ENCODE measurements around the gene GTF2F1. TPM values are rescaled to one million over a fixed set of nuclear protein-coding genes. Genes with fewer than 3 reads are reported as not detected.

The GTF2F1 gene
- total RNA-seq, 1 experiment from 2014 or later = 89.4 TPM

DNA sequence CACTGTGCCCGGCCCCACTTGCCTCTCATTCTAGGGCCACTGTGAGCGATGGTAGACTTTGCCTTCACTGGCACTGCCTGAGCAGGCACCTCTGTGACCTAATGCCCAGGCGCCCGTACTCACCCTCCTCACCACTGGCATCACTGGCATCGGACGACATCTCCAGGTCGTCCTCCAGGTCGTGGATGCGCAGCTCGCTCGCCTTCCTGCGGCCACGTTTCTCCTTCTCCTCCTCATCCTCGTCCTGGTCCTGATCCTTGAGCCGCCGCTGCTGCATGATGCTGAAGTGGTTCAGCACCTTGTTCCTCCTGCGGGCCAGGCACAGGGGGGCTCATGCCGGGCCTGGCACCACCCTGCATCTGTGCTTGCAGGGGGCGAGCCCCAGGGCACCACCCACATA, 9.8 kb downstream of the GTF2F1 start:
- DNase-seq = no peak
- no peaks in the 10 kb centered on the region for H4K20me1 ChIP-seq (ENCODE audit: low read length)
- no peaks in the 10 kb centered on the region for H3K4me1 ChIP-seq (ENCODE audit: insufficient read depth, low read length)
- no peaks in the 10 kb centered on the region for H3K79me2 ChIP-seq (ENCODE audit: low read length)
- no peak overlapping the region for H3K9ac ChIP-seq (ENCODE audit: low read length)
- H3K9me2 ChIP-seq (replicated peaks; ENCODE audit: low read length) = no peaks in the 10 kb centered on the region
- peaks cover 59% of the 10 kb centered on the region for H3K36me3 ChIP-seq (ENCODE audit: low read depth, low read length)
- ATAC-seq = no peak
- no peak overlapping the region for H3K4me2 ChIP-seq (ENCODE audit: low read length)
- H3F3A ChIP-seq (ENCODE audit: low read length, unreplicated experiment) = no peaks in the 10 kb centered on the region
- intact Hi-C loops (cut with micrococcal nuclease) = no loop called here
- H2AFZ ChIP-seq (ENCODE audit: low read length) = no peak overlapping the region
- POLR2A ChIA-PET (ENCODE audit: unreplicated experiment) = no interaction called here
- no TSS peak for BruUV-seq (replicated peaks)
- no peaks in the 10 kb centered on the region for H3K27me3 ChIP-seq (ENCODE audit: low read length)
- TF ChIP-seq EZH2phosphoT487 (IDR thresholded peaks at IDR 0.05; ENCODE audit: borderline replicate concordance, low read length) (no peak), EZH2 (IDR thresholded peaks at IDR 0.05; ENCODE audit: low read length, unreplicated experiment) (no peak)
- TF ChIP-seq, protein P1, sequence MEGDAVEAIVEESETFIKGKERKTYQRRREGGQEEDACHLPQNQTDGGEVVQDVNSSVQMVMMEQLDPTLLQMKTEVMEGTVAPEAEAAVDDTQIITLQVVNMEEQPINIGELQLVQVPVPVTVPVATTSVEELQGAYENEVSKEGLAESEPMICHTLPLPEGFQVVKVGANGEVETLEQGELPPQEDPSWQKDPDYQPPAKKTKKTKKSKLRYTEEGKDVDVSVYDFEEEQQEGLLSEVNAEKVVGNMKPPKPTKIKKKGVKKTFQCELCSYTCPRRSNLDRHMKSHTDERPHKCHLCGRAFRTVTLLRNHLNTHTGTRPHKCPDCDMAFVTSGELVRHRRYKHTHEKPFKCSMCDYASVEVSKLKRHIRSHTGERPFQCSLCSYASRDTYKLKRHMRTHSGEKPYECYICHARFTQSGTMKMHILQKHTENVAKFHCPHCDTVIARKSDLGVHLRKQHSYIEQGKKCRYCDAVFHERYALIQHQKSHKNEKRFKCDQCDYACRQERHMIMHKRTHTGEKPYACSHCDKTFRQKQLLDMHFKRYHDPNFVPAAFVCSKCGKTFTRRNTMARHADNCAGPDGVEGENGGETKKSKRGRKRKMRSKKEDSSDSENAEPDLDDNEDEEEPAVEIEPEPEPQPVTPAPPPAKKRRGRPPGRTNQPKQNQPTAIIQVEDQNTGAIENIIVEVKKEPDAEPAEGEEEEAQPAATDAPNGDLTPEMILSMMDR (conservative IDR thresholded peaks at IDR 0.05; ENCODE audit: low read depth, low read length) = no peak
- H3K4me3 ChIP-seq (ENCODE audit: low read length) = no peak overlapping the region
- no peaks in the 10 kb centered on the region for H3K9me3 ChIP-seq (ENCODE audit: low read length)
- CTCF ChIA-PET = no interaction called here
- H3K27ac ChIP-seq (ENCODE audit: low read length) = no peak overlapping the region

GRCh38 chr19:6381030-6381750, 11.8 kb downstream of the GTF2F1 start:
- no peaks in the 10 kb centered on the region for H3K27me3 ChIP-seq (ENCODE audit: low read length)
- H3K36me3 ChIP-seq (ENCODE audit: low read depth, low read length) = peaks cover 46% of the 10 kb centered on the region
- H3F3A ChIP-seq (ENCODE audit: low read length, unreplicated experiment) = no peaks in the 10 kb centered on the region
- H3K27ac ChIP-seq (ENCODE audit: low read length) = no peak overlapping the region
- no peak overlapping the region for H2AFZ ChIP-seq (ENCODE audit: low read length)
- H3K9ac ChIP-seq (ENCODE audit: low read length) = no peak overlapping the region
- intact Hi-C loops (cut with micrococcal nuclease) = no loop called here
- ATAC-seq (no peak), DNase-seq (no peak)
- H3K79me2 ChIP-seq (ENCODE audit: low read length) = no peaks in the 10 kb centered on the region
- no peak overlapping the region for H3K4me2 ChIP-seq (ENCODE audit: low read length)
- no TSS peak for BruUV-seq (replicated peaks)
- H3K9me2 ChIP-seq (replicated peaks; ENCODE audit: low read length) = no peaks in the 10 kb centered on the region
- no peaks in the 10 kb centered on the region for H4K20me1 ChIP-seq (ENCODE audit: low read length)
- no peak overlapping the region for H3K4me3 ChIP-seq (ENCODE audit: low read length)
- TF ChIP-seq EZH2 (IDR thresholded peaks at IDR 0.05; ENCODE audit: low read length, unreplicated experiment) (no peak), EZH2phosphoT487 (IDR thresholded peaks at IDR 0.05; ENCODE audit: borderline replicate concordance, low read length) (no peak)
- TF ChIP-seq, protein P1 (conservative IDR thresholded peaks at IDR 0.05; ENCODE audit: low read depth, low read length) = no peak
- CTCF ChIA-PET = no interaction called here
- no peaks in the 10 kb centered on the region for H3K4me1 ChIP-seq (ENCODE audit: insufficient read depth, low read length)
- H3K9me3 ChIP-seq (ENCODE audit: low read length) = no peaks in the 10 kb centered on the region
- POLR2A ChIA-PET (ENCODE audit: unreplicated experiment) = no interaction called here

DNA sequence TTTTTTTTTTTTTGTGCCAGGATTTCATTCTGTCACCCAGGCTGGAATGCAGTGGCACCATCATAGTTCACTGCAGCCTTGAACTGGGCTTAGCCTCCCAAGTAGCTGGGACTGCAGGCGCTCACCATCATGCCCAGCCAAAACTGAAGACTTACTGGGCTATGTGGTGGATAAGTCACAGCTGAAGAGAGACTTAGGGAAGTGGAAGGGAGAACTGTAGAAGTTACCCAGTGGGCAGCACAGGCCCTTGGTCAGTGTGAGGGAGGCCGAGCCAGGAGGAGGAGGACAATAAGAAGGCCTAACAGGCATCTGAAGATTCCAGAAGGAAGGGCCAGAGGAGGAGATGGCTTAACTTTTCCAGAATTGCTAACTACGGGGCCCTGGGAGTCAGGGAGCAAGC, 13.2 kb downstream of the GTF2F1 start:
- Histone ChIP-seq H3K9me2 (replicated peaks; ENCODE audit: low read length) (no peaks in the 10 kb centered on the region), H3K27me3 (ENCODE audit: low read length) (no peaks in the 10 kb centered on the region), H3K4me3 (ENCODE audit: low read length) (no peak overlapping the region), H3K9me3 (ENCODE audit: low read length) (no peaks in the 10 kb centered on the region), H3K36me3 (ENCODE audit: low read depth, low read length) (peaks cover 37% of the 10 kb centered on the region), H3K4me2 (ENCODE audit: low read length) (no peak overlapping the region), H3K79me2 (ENCODE audit: low read length) (no peaks in the 10 kb centered on the region), H3K27ac (ENCODE audit: low read length) (no peak overlapping the region), H3K4me1 (ENCODE audit: insufficient read depth, low read length) (no peaks in the 10 kb centered on the region), H4K20me1 (ENCODE audit: low read length) (no peaks in the 10 kb centered on the region), H3K9ac (ENCODE audit: low read length) (no peak overlapping the region), H3F3A (ENCODE audit: low read length, unreplicated experiment) (no peaks in the 10 kb centered on the region), H2AFZ (ENCODE audit: low read length) (no peak overlapping the region)
- TF ChIP-seq, protein P1 (conservative IDR thresholded peaks at IDR 0.05; ENCODE audit: low read depth, low read length) = no peak
- no peak for TF ChIP-seq EZH2phosphoT487 (IDR thresholded peaks at IDR 0.05; ENCODE audit: borderline replicate concordance, low read length)
- no peak for TF ChIP-seq EZH2 (IDR thresholded peaks at IDR 0.05; ENCODE audit: low read length, unreplicated experiment)
- POLR2A ChIA-PET (ENCODE audit: unreplicated experiment) = no interaction called here
- CTCF ChIA-PET = no interaction called here
- BruUV-seq (replicated peaks) = no TSS peak
- DNase-seq (no peak), ATAC-seq (no peak)
- intact Hi-C loops (cut with micrococcal nuclease) = no loop called here
